Upper lobe of right lung (tissue), 1 donor: ENCODE data around the gene ATG7. TPM values are rescaled to one million over a fixed set of nuclear protein-coding genes. Genes with fewer than 3 reads are reported as not detected.
"Not testable (repeated sequence)": the region's sequence is repeated elsewhere in the genome, so short reads cannot be mapped to it uniquely, and the experiment has no call there.

Source experiments
- ATAC-seq: fragments of 200-7000 bp; cut with Tn5 transposase; one replicate; pipeline ENCODE4 v1.9.1; 2020; ENCODE audit warnings: mild to moderate bottlenecking, moderate library complexity
- DNase-seq: peaks from one replicate; pipeline ENCODE4 v3.0.0-alpha.2; 2020
- H3K27ac ChIP-seq: fragments of 200-600 bp; one replicate; pipeline ENCODE4 v1.8.0; 2022
- H3K27me3 ChIP-seq: fragments of 200-600 bp; one replicate; pipeline ENCODE4 v1.8.0; 2022; ENCODE audit warnings: mild to moderate bottlenecking
- H3K36me3 ChIP-seq: fragments of 200-600 bp; one replicate; pipeline ENCODE4 v1.8.0; 2022
- H3K4me1 ChIP-seq: fragments of 200-600 bp; one replicate; pipeline ENCODE4 v1.8.0; 2022
- H3K4me3 ChIP-seq: fragments of 200-600 bp; one replicate; pipeline ENCODE4 v1.8.0; 2022; ENCODE audit warnings: mild to moderate bottlenecking
- H3K9me3 ChIP-seq: fragments of 200-600 bp; one replicate; pipeline ENCODE4 v1.8.0; 2022
- CTCF ChIP-seq: fragments of 200-600 bp; IDR thresholded peaks from one replicate; pipeline ENCODE4 v1.8.0; 2022; ENCODE audit warnings: antibody characterized with exemption
- intact Hi-C: fragments of 100-400 bp; cut with DNase I; formaldehyde crosslinking; loops from one replicate; pipeline ENCODE4 v1.11.0; 2022
- total RNA-seq: library from RNA; stranded (reverse); fragmentation: NEBNext Ultra II Directional; extraction: Animal tissue kit (Norgen Biotek cat#: 25700); gene quantifications from one replicate; pipeline ENCODE4 v1.2.1, GENCODE V29; 2021
- donor health status: DM: no; HTN: yes; CAD: no; lungs with severe emphysema.

ATG7 gene
- total RNA-seq, 1 donor from 2014 or later: 49.9 TPM

GRCh38 chr3:11482021-11482420 lies 209.8 kb downstream of the ATG7 start:
- Histone ChIP-seq H3K27ac (peak overlapping the region; percentile 14), H3K9me3 (no peaks in the 10 kb centered on the region), H3K4me3 (no peak overlapping the region), H3K4me1 (peaks cover 26% of the 10 kb centered on the region), H3K36me3 (no peaks in the 10 kb centered on the region), H3K27me3 (no peaks in the 10 kb centered on the region)
- no peak for ATAC-seq
- TF ChIP-seq CTCF: no peak
- intact Hi-C loops: no loop called here
- no peak for DNase-seq

GRCh38 chr3:11488356-11488755 lies 216.2 kb downstream of the ATG7 start:
- H3K27me3 ChIP-seq, H3K4me1 ChIP-seq, H3K9me3 ChIP-seq, H3K4me3 ChIP-seq, H3K36me3 ChIP-seq, ATAC-seq, intact Hi-C loops, H3K27ac ChIP-seq, DNase-seq: not testable (repeated sequence)

- Histone ChIP-seq H3K27me3 (no peaks in the 10 kb centered on the region), H3K4me3 (no peak overlapping the region), H3K36me3 (no peaks in the 10 kb centered on the region), H3K27ac (no peak overlapping the region), H3K9me3 (no peaks in the 10 kb centered on the region), H3K4me1 (peaks cover 27% of the 10 kb centered on the region)
- intact Hi-C loops: no loop called here
- ATAC-seq (no peak), DNase-seq (no peak)
- TF ChIP-seq CTCF: no peak
Measured at GRCh38 chr3:11494131-11494916, 222.1 kb downstream of the ATG7 start.

- no peak for TF ChIP-seq CTCF
- intact Hi-C loops: no loop called here
- Histone ChIP-seq H3K4me1 (peaks cover 27% of the 10 kb centered on the region), H3K4me3 (no peak overlapping the region), H3K9me3 (no peaks in the 10 kb centered on the region), H3K27me3 (no peaks in the 10 kb centered on the region), H3K36me3 (no peaks in the 10 kb centered on the region), H3K27ac (peak overlapping the region; percentile 4)
- no peak for DNase-seq
- peak; percentile 78 for ATAC-seq
Measured at GRCh38 chr3:11495948-11496557, 223.9 kb downstream of the ATG7 start.

- intact Hi-C loops: no loop called here
- no peak for TF ChIP-seq CTCF
- H3K36me3 ChIP-seq: no peaks in the 10 kb centered on the region
- ATAC-seq: no peak
- DNase-seq: no peak
- no peaks in the 10 kb centered on the region for H3K27me3 ChIP-seq
- no peaks in the 10 kb centered on the region for H3K9me3 ChIP-seq
- H3K4me3 ChIP-seq: no peak overlapping the region
- H3K27ac ChIP-seq: no peak overlapping the region
- H3K4me1 ChIP-seq: peaks cover 27% of the 10 kb centered on the region
Measured at GRCh38 chr3:11498177-11498576, 226.0 kb downstream of the ATG7 start.

- intact Hi-C loops: no loop called here
- peak; percentile 77 for ATAC-seq
Measured at GRCh38 chr3:11498646-11499045, 226.4 kb downstream of the ATG7 start.

More at GRCh38 chr3:11498646-11499045, 226.4 kb downstream of the ATG7 start:
- peak; percentile 75 for DNase-seq
- H3K27ac ChIP-seq: no peak overlapping the region
- H3K36me3 ChIP-seq: no peaks in the 10 kb centered on the region
- H3K9me3 ChIP-seq: no peaks in the 10 kb centered on the region
- no peak for TF ChIP-seq CTCF
- no peak overlapping the region for H3K4me3 ChIP-seq
- no peaks in the 10 kb centered on the region for H3K27me3 ChIP-seq
- peaks cover 26% of the 10 kb centered on the region for H3K4me1 ChIP-seq
